ENCODE measurements around the gene DISC1.
"Not testable (repeated sequence)": the region's sequence is repeated elsewhere in the genome, so short reads cannot be mapped to it uniquely, and the experiment has no call there.

The DISC1 gene

DNA sequence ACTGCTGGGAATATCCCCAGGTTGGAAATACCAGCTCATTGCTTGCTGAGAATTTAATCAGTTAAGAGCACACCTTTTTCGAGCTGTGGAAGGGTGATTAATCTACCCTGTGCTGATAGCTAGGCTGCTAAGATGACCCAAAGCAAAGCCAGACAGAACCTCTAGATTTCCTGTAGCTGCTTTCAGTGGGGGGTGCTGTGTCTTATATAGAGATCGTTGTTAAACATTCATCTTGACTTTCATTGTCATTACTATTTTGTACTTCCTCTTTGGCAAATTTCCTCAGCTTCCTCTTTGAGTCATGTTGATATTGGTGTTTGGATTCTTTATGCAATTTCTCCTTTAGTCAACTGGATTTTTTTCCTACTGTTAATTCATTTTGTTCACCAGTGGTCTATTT lies 155.3 kb downstream of the DISC1 start:
- no peak for DNase-seq

DNA sequence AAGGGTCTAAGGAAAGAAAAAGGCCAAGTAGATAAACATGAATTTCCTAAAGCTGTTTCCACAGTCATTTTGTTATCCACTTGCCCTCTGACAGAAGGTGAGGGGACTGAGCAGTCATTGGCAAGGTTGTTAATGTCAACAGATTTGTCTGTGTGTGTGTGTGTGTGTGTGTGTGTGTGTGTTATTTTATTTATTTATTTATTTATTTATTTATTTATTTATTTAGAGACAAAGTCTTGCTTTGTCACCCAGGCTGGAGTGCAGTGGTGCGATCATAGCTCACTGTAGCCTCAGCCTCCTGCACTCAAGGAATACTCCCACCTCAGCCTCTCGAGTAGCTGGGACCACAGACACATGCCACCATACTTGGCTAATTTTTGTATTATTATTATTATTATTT lies 158.5 kb downstream of the DISC1 start:
- DNase-seq, result not testable (repeated sequence)

DNA sequence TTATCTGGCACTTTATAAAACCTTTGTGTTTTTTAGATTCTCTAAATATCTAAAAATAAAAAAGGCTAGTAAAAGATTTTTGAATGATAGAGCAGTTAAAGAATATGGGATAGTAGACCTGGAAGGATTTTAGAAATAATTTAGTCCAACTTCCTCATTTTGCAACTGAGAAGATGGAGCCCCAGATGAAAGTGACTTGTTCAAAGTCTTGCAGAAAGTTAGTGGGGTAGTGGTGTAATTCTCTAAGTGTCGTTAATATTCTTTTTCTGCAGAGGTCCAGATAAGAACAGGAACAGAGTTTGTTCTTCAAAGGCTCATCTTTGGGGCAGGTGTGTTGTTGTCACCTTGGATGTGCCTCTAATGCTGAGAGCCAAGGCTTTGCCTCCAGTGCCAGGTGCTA lies 159.5 kb downstream of the DISC1 start:
- no peak for DNase-seq

DNA sequence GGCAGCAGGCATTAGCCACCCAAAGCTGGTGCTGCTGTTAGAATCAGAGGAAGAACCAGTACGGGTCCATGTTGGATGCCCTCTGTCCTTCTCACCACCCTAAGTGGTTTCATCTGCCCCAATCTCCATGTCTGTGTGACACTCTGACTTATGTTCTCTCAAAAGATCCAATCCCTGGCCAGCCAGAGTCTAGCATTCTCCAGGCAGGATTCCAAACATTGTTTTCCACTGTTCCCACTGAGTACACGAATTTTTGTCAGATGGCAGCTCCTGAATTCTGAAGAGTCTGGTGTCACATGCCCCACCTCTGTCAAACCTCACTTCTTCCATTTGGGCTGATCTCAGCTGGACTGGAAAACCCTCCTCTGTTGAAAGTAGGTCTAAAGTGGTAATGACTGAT lies 166.0 kb downstream of the DISC1 start:
- DNase-seq, result no peak

DNA sequence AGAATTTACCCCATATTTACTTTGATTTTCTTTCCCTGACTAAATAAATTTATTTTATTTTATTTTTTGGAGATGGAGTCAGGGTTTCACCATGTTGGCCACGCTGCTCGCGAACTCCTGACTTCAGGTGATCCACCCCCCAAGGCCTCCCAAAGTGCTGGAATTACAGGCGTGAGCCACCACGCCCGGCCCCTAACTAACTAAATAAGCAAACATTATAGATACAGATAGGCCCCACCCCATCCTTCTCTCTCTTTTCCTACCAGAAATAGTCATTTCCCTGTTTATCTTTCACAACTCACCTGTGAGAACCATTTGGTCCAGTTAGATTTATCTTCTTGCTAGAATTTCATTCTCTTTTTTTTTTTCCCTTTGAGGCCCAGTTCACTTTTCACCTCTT lies 167.3 kb downstream of the DISC1 start:
- DNase-seq, result no peak

DNA sequence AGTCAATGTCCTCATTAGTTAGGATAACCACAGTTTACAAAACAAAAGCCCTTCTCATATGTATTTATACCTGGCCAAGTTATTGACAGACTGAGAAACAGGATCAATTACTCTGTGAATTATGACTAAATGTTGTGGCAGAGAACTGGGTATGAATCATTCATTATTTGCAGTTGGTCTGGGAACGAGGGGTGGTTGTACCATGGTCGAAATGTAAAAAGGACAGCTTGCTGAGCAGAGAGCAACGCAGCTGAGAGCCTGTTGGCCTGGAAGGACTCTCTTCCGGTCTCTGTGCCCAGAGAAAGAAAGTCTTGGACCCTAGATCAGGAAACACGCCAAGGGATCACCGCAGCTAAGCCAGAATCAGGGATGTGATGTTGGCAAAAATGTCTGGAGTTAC lies 169.6 kb downstream of the DISC1 start:
- DNase-seq, result no peak

DNA sequence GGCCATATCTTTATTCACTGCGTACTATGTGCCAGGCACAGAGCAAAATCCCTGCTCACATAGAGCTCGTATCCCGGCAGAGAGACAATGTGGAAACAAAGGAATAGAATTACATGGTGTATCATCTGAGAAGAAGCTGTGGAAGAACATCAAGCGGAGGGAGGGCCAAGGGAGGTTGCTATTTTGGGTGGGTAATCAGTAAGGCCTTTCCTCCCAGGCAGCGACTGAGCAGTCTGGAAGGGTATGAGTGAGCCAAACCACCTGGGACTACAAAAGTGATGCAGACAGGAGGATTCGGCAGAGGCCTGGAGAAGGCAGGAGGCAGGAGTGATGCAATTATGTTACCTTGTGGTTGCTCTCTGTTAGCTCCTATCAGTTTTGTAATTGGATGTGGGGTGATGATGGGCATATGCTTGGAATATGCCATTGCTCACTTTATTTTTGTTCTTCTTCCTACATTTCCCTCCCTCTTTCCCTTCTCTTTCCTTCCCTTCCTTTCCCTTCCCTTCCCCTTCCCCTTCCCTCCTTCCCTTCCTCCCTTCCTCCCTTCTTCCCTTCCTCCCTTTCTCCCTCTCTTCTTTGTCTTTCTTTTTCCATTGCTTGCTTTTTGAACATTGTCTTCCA lies 172.9 kb downstream of the DISC1 start:
- no peak for DNase-seq

DNA sequence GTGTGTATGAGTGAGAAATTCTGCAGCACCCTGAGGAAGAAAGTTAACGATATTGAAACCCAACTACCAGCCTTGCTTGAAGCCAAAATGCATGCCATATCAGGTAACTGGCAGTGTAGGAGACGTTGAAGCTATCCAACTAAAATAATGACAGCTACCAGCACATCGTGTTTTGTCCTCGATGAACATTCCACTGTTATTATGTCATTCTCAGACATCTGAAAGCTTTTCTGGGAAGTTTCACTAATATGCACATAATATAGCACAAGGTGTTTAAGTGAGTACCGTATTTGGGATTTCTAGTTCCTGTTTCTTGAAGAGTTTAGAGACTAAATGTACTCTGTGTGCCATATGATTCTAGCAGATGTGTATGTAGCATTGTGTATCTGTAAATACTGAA lies 173.5 kb downstream of the DISC1 start:
- no peak for DNase-seq

DNA sequence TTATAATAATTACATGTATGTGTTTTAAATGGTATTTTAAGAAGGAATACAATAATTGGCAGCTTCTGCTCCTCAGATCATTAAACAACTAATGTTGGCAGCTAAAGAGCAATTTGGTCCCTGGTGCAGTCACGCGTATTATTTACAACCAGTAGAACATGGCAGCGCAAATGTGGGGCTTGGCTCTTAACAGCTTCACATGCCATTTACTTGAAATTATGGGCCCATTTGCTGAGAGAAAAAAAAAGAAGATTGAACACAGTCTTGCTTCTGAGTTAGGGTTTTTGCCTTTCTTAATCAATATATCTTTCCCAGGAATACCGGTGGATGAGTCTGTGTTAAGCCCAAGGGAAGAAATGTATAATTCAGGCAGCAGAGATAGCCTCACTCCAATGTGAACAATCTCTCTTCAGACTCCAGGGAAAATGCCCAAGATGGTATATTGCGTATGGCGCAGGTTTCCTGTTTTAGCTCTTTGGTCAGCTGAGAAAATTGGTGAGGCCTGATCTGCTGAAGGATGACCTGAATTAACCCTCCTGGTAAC lies 174.5 kb downstream of the DISC1 start:
- no peak for DNase-seq

DNA sequence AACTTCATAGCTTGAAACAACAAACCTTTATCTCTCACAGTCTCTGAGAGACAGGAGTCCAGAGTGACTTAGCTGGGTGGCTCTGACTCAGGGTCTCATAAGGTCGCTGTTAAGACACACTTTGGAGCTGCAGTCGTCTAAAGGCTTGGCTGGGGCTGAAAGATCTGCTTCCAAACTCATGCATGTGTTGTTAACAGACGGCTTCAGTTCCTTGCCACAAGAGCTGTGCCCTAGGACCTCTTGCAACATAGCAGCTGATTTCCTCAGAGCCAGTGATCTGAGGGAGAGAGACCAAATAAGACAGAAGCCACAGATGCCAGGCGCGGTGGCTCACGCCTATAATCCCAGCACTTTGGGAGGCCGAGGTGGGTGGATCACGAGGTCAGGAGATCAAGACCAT lies 176.8 kb downstream of the DISC1 start:
- DNase-seq, result no peak

DNA sequence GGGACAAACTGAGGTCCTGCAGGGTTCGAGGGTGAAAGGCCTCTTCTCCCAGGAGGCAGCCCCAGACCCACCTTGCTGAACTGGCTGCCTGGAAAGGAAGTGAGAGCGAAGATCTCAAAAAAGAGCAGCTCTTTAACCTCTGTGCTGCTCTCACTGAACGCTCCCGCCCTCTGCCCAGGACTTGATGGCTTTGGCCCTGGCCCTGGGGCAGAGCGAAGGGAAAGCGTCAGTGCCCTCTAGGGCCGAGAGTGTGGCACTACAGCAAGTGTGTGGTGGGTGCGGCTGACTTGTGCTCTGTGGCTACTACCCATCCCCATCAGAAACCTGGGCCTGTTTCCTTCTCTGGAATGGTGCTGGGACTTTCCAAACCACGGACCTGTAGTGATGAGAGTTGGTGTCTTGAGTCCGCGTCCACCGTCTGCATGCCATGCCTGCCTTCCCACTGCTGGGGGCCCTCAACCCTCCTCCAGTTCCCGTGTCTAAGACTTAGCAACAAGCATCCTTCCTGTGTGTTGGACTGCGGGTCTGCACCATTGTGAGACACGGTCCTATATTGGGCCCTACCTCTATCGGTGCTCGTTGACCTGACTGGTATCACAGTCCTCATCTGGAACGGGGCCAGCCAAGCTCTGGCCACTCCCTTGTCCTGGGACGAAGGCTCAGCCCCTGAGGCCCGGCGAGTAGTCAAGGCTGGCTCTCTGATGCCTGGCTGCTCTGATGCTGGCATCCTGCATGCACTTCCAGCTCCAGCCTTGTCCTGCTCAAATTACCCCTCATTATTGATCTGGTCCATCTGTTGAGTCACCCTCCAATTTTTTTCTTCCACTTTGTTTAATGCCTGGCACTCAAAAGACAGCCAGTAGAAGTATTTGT lies 180.3 kb downstream of the DISC1 start:
- DNase-seq, result no peak

DNA sequence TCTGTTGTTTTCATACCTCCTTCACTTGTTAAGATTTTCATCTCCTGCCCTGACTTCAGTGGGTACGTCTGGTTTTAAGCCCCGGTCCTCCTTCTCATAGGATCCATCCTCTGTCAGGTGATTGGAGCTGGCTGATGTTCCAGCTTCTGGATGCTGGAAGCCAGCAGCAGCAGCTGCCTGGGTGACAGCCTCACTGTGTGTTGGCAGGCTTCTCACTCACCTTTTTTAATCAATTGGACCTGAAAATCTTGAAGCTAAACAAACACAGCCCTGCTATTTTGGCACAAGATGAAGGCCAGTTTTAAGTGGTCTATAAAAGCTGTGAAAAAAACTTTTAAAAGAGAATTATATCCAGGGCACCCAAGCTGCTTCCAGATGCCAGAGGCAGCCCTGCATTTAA lies 181.0 kb downstream of the DISC1 start:
- no peak for DNase-seq

DNA sequence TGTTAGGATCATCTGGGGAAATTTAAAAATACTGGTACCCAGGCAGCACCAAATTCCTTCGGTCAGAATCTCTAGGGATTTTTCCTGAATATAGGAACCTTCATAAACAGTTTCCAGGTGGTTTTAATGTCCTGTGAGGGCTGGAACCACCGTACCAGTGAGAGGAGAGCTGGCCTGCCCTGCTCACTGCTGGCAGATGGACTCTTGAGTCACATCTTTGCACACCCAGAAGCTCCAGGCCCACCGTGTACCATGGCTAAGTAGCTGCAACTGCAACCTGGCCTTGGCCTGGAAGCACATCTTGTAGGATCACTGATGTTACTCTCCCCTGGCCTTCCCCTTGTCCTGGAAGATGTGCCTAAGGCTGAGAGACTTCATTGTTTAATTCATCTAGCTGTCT lies 181.5 kb downstream of the DISC1 start:
- no peak for DNase-seq

DNA sequence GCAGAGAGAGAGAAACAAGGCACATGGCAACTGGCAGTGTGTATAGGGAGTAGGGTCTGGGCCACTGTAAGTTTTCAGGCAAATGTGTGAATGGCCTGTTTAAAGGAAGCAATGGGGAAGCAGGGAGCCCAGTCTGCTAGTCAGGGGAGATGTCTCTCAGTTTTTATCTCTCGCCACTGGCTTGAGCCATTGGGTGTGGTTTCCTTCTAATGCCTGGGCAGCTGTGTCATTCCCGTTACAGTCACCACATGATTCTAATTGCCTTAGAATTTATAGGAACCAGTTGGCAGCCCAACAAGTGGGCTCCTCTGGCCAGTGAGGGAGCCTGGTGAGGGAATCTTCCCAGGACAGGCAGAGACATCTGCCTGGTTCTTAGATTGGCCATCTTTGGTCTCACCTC lies 182.4 kb downstream of the DISC1 start:
- DNase-seq, result no peak

DNA sequence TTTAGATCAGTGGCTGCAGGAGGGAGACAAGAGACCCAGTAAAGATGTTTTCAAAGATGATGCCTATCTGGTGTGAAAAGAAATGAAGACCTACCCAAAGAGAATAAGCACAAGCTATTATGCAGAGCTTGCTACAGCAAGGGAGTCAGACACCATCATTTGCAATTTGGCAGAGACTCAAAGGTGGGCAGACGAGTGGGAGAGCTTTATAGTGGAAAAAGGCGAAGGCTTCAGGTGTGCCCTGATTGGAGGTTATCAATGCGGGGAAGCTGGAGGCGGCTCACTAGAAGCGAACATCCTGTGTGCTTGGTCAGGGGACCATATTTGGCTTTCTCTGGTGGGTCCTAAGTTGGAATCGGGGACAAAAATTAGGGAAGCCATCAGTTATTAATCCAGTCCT lies 183.8 kb downstream of the DISC1 start:
- DNase-seq, result no peak

DNA sequence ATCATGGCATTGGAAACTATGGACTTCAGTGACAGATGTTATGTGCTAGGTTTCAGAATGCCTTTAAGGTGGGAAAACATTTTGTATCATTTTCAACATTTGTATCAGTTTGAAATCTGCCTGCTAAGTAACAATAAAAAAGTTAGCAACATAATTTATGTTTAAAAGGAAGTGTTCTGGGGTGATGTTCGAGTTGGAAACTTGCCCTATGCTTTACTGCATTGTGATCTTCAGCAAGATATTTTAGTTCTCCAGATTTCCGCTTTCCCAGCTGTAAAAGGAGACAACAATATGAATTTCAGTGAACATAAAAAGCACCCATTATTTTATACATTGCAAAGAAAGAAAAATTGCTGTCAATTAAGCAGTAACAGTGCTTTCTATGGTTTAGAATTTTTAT lies 187.4 kb downstream of the DISC1 start:
- DNase-seq, result no peak

DNA sequence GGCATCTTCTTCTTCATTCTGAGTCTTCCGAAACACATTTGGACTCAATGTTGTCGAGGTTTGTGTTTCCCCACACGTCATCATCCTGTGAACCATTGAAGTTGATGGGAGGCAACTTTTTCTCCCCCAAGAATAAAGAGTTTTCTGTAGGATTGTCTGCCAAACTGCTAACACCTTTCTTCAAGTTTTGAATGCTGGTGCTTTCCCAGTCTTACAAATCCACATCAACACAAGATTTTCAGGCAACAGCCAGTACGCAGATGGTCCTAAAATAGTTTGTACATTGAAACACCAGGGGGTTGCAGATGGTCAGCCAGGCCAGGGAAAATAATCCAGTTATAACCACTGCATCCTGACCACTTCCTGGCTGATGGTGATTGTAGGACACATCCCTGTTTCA lies 187.9 kb downstream of the DISC1 start:
- DNase-seq, result no peak

DNA sequence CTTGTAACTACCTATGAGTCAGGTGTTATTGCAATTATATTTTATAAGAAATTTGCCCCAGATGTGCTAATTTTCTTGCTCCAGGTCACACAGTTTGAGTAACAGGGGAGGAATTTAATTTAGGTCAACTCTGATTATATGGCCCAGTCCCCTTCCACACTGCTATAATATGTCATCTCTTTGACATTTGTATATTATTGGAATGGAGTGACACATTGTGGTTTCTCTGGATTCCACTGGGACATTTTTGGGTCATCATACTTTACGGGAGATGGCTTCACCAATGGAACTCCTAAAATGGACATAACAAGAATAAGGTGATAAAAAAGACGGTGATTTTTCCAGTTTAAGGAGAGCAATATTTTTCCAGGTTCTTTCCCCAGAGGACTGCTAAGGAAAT lies 191.2 kb downstream of the DISC1 start:
- no peak for DNase-seq

DNA sequence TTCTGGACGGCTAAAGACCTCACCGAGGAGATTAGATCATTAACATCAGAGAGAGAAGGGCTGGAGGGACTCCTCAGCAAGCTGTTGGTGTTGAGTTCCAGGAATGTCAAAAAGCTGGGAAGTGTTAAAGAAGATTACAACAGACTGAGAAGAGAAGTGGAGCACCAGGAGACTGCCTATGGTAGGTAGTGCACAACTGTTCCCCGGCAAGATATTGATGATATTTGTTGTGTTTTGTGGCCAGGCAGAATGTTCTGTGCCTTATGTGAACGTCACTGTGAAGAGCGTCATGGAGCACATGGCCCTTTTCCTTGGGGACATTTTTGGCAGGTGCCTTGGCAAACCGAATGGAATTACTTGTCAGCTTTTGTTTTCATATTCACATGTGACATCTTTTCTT lies 191.7 kb downstream of the DISC1 start:
- no peak for DNase-seq

DNA sequence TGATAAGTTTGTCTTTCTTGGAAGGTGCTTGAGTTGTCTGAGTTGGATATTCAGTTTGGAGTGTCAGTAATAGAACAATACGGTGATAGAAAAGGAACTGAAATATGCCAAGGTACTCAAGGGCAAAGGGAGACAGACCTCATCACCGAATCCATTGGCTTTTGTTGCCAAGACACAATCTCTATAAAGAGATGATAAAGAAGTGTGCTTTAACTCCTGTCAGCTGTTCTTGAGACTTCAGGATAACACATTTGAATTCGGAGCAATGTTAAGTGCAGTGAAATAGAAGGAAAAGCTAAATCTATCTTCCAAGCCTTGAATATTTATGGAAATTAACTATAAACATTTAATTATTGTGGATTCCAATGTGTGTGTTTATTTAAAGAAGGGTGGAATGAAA lies 194.7 kb downstream of the DISC1 start:
- no peak for DNase-seq

DNA sequence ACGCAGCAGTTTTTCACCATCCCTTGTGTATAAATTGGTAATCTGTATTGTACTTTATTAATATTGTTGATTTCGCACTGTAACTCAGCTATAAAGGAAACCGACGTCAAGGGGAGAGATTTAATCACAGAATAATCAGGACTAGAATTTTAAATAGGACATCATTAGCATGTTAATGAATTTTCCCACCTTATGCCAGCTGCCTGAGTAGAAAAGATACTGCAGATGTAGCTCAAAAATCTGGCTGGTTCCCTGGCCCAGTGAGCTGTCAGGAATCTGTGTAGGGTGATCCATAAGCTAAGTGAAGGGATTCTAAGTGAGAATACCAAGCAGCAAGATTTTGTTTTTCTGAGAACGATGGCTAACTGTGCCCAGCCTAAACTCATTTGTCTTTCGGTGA lies 195.5 kb downstream of the DISC1 start:
- no peak for DNase-seq

DNA sequence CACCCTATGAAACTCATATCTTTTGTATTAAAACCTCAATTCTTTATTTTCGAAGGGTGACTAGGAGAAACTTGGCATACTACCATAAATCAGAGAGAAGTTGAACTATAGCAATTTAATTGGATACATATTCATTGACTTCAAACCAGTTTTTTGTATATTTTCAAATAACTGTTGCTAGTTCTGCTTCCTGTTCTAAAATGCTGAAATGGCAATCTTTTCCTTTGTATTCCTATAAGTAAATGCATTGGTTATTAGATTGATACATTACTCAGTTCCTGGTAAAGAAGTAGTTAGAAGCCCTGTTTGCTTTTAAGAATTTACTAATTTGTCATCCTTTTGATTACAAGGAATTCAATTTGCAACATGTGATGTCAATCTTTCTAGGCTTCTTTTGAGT lies 200.0 kb downstream of the DISC1 start:
- no peak for DNase-seq

DNA sequence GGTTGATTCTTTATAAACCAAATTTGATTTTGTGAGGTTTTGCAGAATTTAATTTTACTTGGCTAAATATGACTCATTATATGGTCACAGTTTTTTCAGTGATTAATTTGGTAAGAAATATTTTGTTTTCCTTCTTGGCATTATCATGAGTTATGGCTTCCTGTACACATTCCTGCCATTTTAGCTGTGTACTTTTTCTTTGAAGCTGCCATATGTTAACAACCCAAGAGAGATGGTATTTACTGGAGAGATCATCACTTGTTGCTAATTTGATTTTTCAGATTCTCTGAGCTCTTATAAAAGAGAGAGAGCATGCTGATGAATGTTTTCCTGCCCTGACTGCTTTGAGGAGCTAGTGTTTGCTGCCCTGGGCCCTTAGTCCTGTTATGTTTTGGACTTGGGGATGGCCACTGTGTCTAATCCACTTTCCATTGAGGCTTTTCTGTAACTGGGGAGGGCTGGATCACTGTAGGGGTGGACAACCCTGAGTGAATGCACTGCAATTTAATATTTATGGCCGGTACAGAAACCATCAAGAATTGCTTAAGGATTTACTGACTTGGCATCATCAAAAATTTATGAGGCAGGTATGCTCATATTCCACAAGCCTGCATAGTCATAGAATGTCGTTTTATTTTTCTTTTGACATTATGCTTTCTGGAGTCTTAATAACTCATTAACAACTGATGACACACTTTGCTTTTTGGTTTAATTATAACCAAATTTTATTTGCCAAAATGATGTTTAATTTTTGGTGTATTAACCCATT lies 200.9 kb downstream of the DISC1 start:
- DNase-seq, result no peak

All from activated naive CD4-positive, alpha-beta T cell (primary cell).